Stimulated activated CD8-positive, alpha-beta memory T cell treated with anti-CD3 and anti-CD28 coated beads, Interleukin-4, amount 100 ng/mL, for 1 hour (primary cell): ENCODE measurements around the gene SLC22A25.
"Not testable (repeated sequence)": the region's sequence is repeated elsewhere in the genome, so short reads cannot be mapped to it uniquely, and the experiment has no call there.

ENCODE experiments used
- DNase-seq, 2 donors: peaks; one replicate each; pipeline ENCODE4 v3.0.0-alpha.2; 2020; ENCODE audit warnings: low read depth in 2 of 2, low spot score in 1 of 2

Gene SLC22A25

DNA sequence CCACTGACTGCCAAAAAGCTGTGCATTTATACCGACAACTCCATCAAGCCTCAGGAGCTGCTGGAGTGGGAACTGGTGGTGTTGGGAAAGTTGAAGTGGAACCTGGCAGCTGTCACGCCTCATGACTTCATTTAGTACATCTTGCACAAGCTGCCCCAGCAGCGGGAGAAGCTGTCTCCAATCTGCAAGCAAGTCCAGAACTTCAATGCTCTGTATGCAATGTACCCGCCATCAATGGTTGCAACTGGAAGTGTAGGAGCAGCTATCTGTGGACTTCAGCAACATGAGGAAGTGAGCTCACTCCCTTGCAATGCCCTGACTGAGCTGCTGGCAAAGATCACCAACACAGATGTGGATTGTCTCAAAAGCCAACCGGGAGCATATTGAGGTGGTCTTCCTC lies at the start of gene SLC22A25:
Gene SLC22A25, minus strand, starts transcription at position 67 of the 400 bp plus-strand sequence. CDS start 13,947 bp downstream, outside the sequence.
- DNase-seq: no peak

DNA sequence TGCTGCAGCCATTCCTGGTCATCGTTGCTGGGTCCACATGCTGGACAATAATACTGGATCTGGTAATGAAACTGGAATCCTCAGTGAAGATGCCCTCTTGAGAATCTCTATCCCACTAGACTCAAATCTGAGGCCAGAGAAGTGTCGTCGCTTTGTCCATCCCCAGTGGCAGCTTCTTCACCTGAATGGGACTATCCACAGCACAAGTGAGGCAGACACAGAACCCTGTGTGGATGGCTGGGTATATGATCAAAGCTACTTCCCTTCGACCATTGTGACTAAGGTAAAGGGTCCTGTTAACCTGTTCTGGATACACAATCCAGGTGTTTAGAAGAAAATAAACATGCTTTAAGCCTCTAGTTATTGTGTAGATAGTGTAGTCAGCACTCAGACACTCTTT lies 46.9 kb upstream of the SLC22A25 start:
- DNase-seq: no peak

DNA sequence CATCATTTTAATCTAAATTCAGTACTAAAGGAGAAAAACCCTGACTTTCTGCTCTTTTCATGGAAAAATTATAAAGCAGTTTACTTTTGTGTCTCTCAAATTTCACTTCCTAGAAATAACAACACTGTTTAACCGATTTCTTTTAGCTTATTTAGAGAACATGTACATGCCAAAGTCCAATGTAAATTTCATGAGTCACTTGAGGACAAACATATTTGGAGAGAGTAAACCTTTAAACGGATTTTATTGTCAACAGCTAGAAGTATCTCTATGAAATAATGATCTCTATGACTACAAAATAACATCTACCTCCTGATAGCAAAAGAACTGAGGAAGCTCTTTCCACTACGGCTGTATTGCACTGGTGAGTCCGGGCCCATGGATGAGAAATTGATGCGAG lies 46.3 kb upstream of the SLC22A25 start:
- DNase-seq: no peak

DNA sequence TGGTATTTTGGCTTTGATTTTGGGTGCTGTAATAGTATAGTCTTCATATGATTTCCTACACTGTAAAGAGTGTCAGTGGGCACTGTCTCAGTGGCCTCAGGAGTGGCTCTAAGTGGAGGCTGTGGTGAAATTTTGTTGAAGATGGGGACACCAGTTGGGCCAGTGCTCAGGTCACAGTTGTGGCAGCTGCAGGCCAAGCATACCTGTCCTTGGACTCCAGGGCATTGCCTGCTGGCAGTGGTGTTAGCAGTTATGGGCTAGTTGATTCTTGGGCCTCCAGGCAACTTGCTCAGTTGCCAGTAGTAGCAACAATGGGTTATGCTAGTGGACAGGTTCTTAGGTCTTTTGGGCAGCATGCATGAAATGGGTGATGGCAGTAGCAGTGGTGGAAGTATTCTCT lies 39.2 kb upstream of the SLC22A25 start:
- no peak for DNase-seq

DNA sequence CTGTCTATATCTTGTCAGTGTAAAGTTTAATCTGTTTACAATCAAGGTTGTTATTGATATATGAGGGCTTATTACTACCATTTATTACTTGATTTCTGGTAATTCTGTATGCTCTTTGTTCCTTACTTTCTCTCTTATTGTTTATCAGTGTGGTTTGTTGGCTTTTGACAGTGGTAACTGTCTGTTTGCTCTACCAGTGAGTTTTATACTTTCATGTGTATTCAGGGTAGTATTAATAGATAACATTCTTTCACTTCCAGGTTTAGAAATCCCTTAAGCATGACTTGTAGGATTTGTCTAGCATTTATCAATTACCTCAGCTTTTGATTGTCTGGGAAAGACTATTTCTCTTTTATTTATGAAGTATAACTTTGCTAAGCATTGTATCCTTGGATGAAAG lies 37.5 kb upstream of the SLC22A25 start:
- no peak for DNase-seq

DNA sequence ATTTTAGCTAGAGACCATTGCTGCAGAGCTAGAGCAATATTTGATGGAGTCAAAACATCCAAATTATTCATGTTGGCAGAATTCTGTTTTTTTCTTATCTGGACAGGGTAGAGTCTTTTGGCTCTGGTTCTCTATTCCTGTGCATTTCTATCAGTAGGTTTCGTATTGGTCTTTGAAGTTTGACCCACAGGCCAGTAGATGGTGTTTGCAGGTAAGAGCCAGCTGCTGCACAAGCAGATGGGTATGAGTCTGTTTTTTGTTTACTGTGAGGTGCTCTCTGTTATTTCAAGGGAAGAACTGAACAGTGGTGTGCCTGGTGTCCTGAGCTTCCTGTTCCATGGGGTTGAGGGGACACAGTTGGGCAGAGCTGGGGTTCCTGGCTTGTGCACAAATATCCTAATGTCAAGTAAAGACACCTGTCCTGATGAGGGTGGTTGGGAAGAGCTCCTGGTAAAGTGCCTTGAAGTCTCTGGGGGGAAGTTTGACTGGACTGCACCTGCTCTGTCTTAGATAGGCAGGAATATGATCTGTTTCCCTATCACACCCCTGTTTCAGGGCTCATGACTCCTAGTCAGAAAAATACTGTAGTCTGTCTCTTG lies 34.0 kb upstream of the SLC22A25 start:
- no peak for DNase-seq

DNA sequence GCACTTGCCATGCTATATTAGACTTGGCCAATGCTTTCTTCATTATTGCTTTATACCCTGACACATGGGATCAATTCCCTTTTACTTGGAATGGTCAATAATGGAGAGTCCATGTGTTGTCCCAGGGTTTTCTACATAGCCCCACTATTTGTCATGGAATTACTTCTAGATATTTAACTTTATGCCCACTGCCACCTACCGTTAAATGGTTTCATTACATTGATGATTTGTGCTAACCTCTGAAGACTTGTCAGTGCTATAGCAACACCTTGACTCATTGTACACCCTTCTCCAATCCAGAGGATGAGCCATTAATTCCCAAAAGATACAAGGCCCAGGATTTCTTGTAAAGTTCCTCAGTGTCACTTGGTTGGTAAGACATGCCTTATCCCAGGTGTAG lies 31.4 kb upstream of the SLC22A25 start:
- DNase-seq: no peak

DNA sequence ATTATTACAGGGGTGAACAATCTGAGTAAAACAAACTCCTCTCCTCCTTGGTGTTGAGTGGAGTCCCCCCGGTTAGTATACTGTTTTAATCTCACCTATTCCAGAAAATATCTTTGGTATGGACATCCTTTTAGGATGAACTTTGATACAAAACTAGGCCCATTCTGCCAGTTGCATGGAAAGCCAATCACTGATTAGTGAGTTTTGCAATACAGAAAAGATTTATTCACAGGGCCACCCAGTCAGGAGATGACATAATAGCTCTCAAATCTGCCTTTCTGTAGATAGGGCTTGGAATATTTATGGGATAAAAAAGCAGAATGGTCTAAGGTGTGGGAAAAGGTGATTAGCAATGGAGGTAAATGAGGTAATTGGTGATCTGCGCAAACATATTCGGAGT lies 30.3 kb upstream of the SLC22A25 start:
- DNase-seq: no peak

DNA sequence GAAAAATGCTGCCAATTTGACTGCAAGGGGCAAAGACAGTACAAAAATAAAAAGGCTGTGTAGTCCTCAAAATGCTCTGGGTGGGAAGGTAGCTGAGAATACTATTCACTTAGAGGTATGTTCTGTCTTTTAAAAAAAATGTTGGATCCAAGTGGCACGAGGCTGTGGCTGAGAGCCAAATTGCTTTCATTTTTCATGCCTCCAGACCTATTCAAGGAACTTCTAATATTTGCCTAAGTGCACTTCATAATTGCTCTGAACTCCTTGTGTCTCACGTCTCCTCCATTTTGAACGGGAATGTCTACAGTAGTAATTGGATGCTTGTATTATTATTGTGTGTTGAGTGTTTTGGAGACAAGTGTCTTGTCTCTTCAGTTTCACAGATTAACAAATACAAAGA lies 19.1 kb upstream of the SLC22A25 start:
- DNase-seq: no peak

DNA sequence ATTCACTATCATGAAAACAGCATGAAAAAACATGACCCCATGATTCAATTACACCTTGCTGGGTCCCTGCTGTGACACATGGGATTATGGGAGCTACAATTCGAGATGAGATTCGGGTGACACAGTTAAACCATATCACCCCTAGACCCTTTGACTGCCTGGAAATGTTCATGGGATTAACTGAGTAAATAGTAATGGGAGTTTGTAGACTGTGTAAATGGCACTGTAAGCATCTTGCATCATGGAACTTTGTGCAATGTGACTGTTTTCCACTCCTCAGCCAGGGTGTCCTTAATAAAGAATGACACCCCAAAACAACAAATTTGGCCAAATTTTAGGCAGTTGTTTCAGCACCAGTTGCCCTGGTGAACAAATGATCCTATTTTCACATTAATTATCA lies 7.9 kb upstream of the SLC22A25 start:
- DNase-seq: no peak

DNA sequence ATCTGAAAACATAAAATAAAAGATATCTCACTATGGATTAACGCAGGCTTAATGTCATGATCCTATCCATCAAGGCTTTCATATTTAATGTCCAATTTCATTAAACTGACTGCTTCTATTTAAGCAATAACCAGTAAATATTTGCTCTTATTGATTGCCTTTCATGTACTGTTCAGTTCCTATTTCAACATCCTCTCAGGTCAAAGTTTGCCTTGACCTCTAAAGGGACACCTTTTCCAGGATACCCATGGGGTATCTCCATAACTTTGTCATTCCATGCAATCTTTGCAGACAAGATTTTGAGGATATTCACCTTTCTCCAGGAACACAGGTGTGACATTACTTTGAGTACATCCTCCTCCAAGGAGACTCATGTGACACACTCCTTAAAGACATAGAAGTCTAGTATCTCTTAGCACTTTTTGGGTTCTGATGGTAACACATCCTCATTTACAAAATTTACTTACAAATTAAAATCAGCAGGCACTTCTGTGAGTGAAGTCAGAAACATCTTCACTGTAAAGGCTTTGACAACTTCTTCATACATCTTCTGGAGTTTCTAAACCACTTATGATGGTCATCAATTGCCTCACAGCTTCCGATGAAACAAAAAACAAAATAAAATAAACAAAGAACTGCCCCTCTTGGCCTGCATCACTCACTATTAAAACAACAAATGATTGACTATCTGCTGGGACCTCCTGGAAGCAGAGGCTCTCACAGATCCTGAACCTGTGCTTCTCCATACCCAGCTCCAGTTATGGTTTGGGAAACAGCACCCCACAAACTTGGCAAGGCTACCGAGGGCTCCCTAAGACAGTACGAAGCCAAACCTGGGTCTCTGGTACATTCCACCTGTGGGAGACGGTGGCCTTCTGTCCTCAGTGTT lies 7.0 kb upstream of the SLC22A25 start:
- DNase-seq: no peak

DNA sequence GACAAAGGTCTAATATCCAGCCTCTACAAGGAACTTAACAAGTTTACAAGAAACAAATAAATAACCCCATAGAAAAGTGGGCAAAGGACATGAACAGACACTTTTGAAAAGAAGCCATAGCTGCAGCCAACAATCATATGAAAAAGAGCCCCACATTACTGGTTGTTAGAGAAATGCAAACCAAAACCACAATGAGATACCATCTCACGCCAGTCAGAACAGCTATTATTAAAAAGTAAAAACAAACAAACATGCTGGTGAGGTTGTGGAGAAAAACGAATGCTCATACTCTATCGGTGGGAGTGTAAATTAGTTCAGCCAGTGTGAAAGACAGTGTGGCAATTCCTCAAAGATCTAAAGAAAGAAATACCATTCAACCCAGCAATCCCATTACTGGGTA lies 5.6 kb upstream of the SLC22A25 start:
- no peak for DNase-seq

DNA sequence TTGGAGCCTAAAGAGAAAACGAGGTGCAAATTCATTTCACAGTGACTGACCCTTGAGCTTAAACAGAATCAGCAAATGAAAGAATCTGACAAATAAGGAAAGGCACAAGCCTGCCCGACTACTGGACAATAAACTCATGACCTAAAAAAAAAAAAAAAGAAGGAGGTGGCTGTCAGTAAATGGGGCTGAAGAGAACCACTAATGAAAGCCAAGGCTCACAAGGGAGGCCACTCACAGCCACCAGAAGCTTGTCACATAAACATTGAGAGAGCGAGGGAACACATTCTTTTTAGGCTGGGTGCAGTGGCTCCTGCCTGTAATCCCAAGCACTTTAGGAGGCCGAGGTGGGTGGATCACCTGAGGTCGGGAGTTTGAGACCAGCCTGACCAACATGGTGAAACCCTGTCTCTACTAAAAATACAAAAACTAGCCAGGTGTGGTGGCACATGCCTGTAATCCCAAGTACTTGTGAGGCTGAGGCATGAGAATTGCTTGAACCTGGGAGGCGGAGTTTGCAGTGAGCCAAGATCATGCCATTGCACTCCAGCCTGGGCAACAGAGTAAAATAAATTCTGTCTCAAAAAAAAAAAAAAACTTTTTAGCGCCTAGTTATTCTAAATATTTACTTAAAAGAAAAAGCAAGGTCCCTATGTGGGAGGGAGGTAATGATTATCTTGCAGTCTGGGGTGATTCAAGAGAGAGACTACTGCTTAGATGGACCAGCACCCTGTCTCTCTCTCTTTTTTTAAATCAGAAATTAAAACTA lies 4.0 kb upstream of the SLC22A25 start:
- not testable (repeated sequence) for DNase-seq

DNA sequence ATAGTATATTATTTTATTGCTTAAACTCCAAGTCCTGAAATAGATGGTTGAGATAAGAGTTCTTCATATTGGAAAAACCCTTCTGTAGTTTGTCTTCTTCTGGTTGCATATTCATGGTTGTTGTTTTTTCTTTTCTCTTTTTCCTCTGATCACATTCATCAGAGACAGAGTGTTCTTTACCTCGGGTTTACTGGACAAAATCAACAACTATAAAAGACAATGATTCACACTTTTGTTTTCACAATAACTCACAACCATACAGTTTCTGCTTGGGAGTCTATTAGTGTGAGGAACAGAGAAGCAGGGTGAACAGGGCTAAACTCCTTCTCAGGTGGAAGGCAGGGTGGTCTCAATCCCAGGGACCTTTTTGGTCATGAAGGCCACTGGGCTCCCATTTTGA lies 2.6 kb upstream of the SLC22A25 start:
- no peak for DNase-seq

DNA sequence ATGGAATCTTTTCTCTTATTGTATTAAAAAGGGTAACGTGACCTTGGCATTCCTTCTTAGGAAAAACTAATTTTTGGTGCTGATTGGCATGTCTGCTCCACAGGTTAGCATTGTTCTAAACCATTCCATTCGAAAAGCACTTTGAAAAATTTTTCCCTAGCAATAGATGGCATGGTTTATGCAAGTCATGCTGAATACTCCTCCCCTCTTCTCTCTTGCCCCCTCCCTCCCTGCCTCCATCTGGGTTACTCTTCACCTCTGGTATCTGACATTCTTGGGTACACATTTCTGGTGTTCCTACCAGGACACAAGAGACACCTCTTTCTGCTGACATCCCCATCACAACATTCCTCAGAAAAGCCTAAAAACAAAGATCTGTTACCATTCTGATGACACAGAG lies 1.5 kb upstream of the SLC22A25 start:
- DNase-seq: no peak

DNA sequence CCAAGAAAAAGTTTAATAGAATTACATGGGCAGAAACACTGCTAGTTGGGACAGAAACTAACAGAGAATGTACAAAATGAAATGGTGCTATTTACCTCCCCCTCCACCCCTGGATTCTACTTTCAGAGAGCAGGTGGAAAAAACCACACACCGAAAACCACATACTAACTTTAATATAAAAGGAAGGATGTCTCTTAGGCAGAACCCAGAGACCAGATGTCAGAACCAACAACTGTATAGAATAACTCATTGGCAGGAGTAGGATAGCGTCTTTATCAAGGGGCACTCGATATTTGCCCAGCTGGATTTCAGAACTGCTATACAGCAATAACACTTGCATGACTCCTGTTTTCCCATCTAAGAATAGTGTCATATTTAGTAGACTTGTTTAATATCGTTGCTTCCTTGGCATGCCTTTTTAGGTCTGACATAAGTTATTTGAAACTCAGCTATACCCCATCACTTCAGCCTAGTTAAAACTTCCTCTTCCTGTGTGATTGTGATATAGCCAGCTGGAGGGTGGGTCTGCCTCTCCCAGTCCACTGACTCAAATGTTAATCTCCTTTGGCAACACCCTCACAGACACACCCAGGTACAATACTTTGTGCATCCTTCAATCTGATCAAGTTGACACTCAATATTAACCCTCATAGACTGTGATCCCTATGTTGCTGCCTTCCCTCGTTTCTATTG lies 1.2 kb downstream of the SLC22A25 start:
- DNase-seq: no peak

DNA sequence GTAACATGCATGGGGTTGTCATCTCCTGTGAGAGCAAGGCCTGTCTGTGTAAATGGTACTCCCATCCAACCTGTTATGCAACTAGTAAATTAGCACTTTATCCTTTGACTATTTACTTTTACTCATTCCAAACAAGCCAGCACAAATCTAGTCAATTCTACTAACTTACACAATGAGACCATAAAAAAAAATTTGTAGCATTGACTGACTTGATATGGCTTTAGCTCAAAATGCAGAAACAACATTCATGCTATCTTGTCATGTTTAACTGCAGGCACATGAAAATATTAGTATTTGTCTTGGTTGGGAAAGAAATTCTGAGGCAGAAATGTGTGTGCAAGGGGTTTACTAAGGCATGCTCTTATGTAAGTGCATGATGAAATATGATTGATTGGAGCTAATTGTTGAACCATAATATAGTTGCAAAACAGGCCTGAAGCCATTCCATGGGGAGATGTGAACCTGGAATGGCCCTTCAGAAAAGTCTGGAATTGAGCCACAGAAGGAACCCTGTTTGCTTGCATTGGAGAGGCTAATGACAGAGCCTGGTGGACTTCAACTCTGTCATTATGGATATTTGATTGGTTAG lies 2.5 kb downstream of the SLC22A25 start:
- DNase-seq: no peak

DNA sequence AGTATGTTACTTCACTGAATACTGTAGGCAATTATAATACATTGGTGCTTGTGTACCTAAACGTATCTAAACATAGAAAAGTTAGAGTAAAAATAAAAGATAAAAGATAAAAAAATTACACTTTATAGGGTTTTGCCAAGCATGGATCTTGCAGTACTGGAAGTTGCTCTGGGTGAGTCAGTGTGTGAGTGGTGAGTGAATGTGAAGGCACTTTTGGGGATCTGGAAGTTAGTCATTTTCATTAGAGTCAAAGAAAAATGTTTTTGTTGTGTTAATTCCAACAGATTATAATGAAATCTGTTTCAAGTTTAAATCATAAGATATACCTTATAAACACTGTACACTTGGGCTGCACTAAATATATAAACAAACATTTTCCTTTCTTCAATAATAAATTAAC lies 3.3 kb downstream of the SLC22A25 start:
- DNase-seq: no peak

DNA sequence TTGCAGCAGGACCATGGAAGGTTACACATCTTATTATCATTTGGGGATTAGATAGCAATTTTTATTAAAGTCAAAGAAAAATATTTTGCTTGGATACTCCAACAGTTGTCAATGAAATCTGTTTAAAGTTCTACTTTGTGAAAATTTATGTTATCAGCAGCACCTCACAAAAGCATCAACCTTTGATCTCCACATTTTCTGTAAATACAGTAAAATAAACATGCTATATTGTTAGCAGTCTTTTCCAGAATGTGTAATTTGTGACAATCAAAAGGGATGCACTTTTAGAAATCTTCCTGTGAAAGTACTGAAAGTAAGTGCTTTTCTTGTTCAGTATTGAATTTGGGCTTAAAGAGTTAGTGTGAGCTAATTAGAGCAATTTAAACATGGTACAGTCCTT lies 4.1 kb downstream of the SLC22A25 start:
- no peak for DNase-seq

DNA sequence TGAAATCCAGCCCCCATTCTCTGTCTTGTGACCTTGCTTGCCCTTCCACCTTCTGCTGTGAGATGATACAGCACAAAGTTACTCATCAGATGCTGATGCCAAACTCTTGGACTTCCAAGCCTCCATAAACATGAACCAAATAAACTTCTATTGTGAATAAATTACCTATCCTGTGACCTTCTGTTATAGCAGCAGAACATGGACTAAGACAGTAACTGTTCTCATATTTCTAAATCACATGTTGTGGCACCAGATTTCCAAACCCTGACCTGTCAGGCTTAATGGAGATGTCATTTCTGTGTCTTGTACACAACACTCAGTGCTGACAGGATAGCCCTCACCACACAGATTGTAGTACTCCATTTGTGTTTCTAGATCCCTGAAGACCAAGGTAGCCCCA lies 6.0 kb downstream of the SLC22A25 start:
- no peak for DNase-seq
